ENCODE results near the gene PPP1CB.

Gene PPP1CB

GRCh38 chr2:28810384-28811285 is 59.0 kb downstream of the PPP1CB start, which contains the start of gene SPDYA:
Gene SPDYA, plus strand, starts transcription at chr2:28810834. Its CDS starts 5,181 bp downstream, at chr2:28816015.
- in situ Hi-C loops (cut with HindIII; ENCODE audit: low sequenced_read_pairs) = no loop called here
- no peak for TF ChIP-seq CTCF (IDR thresholded peaks at IDR 0.05; ENCODE audit: low read depth, low read length)
- peak; percentile 70 for DNase-seq (ENCODE audit: low read depth, low spot score)
- peak within 1 kb of the TSS; percentile 53 for H3K4me3 ChIP-seq (ENCODE audit: low read depth, low read length)

DNA sequence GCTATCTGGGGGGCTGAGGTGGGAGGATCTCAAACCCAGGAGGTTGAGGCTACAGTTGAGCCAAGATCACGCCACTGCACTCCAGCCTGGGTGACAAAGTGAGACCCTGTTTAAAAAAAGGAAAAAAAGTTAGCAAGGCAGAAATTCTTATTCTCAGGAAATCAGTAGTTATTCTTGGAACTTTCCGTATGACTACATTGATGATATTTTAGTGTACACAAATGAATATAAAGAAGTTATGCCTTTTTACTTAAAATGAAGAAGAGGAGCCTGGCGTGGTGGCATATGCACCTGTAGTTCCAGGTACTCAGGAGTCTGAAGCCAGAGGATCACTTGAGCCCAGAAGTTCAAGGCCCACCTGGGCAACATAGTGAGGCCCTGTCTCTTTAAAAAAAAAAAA is 66.4 kb downstream of the PPP1CB start:
- DNase-seq (ENCODE audit: low read depth, low spot score) = no peak
- TF ChIP-seq CTCF (IDR thresholded peaks at IDR 0.05; ENCODE audit: low read depth, low read length) = no peak
- no peak overlapping the region for H3K4me3 ChIP-seq (ENCODE audit: low read depth, low read length)
- in situ Hi-C loops (cut with HindIII; ENCODE audit: low sequenced_read_pairs) = no loop called here

GRCh38 chr2:28821295-28821958 is 69.8 kb downstream of the PPP1CB start:
- TF ChIP-seq CTCF (IDR thresholded peaks at IDR 0.05; ENCODE audit: low read depth, low read length) = peak; percentile 68

DNA sequence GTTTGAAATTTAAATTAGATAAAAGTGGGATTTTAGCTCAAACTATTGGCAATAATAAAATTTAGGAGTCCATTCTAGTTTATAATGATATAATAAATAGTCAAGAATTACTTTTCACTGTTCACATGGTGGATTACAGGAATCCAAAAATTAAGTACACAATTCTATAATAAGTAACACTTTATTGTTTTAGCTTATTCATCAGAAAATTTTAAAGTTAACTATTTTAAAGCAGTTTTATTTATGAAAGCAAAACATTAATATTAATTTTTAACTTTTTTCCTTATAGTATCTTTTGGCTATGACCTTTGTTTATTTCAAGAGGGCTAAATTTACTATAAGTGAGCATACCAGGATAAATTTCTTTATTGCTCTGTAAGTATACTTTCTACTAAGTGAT is 70.4 kb downstream of the PPP1CB start:
- TF ChIP-seq CTCF (IDR thresholded peaks at IDR 0.05; ENCODE audit: low read depth, low read length) = no peak
- in situ Hi-C loops (cut with HindIII; ENCODE audit: low sequenced_read_pairs) = no loop called here
- H3K4me3 ChIP-seq (ENCODE audit: low read depth, low read length) = no peak overlapping the region
- no peak for DNase-seq (ENCODE audit: low read depth, low spot score)

More at GRCh38 chr2:28821295-28821958, 69.8 kb downstream of the PPP1CB start:
- H3K4me3 ChIP-seq (ENCODE audit: low read depth, low read length) = no peak overlapping the region
- peak; percentile 68 for DNase-seq (ENCODE audit: low read depth, low spot score)
- in situ Hi-C loops (cut with HindIII; ENCODE audit: low sequenced_read_pairs) = no loop called here

DNA sequence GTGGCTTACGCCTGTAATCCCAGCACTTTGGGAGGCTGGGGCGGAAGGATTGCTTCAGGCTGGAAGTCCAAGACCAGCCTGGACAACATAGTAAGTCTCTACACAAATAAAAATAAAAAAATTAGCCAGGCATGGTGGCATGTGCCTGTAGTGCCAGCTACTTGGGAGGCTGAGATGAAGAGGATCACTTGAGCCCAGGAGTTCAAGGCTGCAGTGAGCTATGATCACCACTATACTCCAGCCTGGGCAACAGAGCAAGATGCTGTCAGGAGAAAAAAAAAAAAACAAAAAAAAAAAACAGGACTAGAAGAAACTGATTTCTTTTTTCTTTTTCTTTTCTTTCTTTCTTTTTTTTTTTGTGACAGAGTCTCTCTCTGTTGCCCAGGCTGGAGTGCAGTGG is 72.6 kb downstream of the PPP1CB start:
- DNase-seq (ENCODE audit: low read depth, low spot score) = no peak
- TF ChIP-seq CTCF (IDR thresholded peaks at IDR 0.05; ENCODE audit: low read depth, low read length) = no peak
- H3K4me3 ChIP-seq (ENCODE audit: low read depth, low read length) = no peak overlapping the region
- in situ Hi-C loops (cut with HindIII; ENCODE audit: low sequenced_read_pairs) = no loop called here

GRCh38 chr2:28824870-28825269 is 73.2 kb downstream of the PPP1CB start:
- no peak overlapping the region for H3K4me3 ChIP-seq (ENCODE audit: low read depth, low read length)
- DNase-seq (ENCODE audit: low read depth, low spot score) = no peak
- TF ChIP-seq CTCF (IDR thresholded peaks at IDR 0.05; ENCODE audit: low read depth, low read length) = no peak
- in situ Hi-C loops (cut with HindIII; ENCODE audit: low sequenced_read_pairs) = no loop called here
